Brain microvascular endothelial cell (primary cell): ENCODE data around the gene WFIKKN1.

ENCODE experiments used
- DNase-seq: peaks from one replicate; pipeline ENCODE4 v3.0.0-alpha.2; 2020
- H3K27ac ChIP-seq: fragments of 250-450 bp; sonication (Bioruptor Pico); 2 replicates; pipeline ENCODE4 v1.5.1; 2020; ENCODE audit warnings: mild to moderate bottlenecking, moderate library complexity
- H3K27me3 ChIP-seq: fragments of 250-450 bp; sonication (Bioruptor Pico); replicated peaks from 2 replicates; pipeline ENCODE4 v1.5.1; 2020; ENCODE audit warnings: mild to moderate bottlenecking
- H3K36me3 ChIP-seq: fragments of 250-450 bp; sonication (Bioruptor Pico); replicated peaks from 2 replicates; pipeline ENCODE4 v1.5.1; 2020; ENCODE audit warnings: mild to moderate bottlenecking
- H3K4me3 ChIP-seq: 2 replicates; pipeline ENCODE4 v1.5.1; 2011; ENCODE audit warnings: low read depth, mild to moderate bottlenecking, control low read depth, low read length, moderate library complexity
- in situ Hi-C: cut with HindIII; loops from 2 replicates; pipeline ENCODE4 v1.10.0; 2017; ENCODE audit warnings: low sequenced_read_pairs, low pct_ligation_motif_present
- TF ChIP-seq, protein P1 (sequence below): IDR thresholded peaks from 2 replicates; pipeline ENCODE4 v1.5.1; 2011; ENCODE audit warnings: low read depth, mild to moderate bottlenecking, moderate library complexity, low read length, control low read depth, inconsistent platforms; ENCODE audit errors: missing control alignments

The WFIKKN1 gene

DNA sequence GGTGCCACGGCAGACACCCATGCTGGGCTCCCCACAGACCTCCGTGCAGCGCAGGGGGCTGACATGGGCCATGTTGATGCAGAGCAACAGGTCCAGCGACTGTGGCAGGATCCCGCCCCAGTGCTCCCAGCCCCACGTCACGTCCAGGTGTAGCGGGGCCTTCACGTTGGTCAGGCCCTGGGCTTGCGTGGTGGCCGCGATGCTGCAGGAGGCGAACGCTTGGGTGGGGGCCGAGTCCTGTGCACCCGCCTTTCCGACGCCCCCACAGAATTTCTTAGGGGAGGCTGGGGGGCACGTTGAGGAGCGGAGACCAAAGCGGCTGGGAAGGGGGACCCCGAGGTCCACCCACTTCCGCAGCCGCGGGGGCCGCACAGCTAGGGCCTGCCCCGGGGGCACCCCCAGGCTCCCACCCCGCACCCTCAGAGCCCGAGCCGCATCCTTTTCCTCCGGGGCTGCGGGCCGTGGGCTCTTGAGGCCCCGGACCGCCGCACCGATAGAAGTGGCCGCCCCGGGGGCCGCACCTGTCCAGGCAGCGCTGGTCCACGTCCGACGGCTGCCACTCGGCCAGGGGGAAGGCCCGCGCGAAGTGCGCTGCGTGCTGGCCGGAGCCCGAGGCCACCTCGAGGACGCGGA, 4.9 kb downstream of the WFIKKN1 start:
- in situ Hi-C loops = no loop called here
- peak overlapping the region; percentile 61 for H3K27ac ChIP-seq
- H3K36me3 ChIP-seq = peaks cover 9% of the 10 kb centered on the region
- peak overlapping the region; percentile 81 for H3K4me3 ChIP-seq
- DNase-seq = no peak
- TF ChIP-seq, protein P1, sequence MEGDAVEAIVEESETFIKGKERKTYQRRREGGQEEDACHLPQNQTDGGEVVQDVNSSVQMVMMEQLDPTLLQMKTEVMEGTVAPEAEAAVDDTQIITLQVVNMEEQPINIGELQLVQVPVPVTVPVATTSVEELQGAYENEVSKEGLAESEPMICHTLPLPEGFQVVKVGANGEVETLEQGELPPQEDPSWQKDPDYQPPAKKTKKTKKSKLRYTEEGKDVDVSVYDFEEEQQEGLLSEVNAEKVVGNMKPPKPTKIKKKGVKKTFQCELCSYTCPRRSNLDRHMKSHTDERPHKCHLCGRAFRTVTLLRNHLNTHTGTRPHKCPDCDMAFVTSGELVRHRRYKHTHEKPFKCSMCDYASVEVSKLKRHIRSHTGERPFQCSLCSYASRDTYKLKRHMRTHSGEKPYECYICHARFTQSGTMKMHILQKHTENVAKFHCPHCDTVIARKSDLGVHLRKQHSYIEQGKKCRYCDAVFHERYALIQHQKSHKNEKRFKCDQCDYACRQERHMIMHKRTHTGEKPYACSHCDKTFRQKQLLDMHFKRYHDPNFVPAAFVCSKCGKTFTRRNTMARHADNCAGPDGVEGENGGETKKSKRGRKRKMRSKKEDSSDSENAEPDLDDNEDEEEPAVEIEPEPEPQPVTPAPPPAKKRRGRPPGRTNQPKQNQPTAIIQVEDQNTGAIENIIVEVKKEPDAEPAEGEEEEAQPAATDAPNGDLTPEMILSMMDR = no peak
- H3K27me3 ChIP-seq = no peaks in the 10 kb centered on the region

DNA sequence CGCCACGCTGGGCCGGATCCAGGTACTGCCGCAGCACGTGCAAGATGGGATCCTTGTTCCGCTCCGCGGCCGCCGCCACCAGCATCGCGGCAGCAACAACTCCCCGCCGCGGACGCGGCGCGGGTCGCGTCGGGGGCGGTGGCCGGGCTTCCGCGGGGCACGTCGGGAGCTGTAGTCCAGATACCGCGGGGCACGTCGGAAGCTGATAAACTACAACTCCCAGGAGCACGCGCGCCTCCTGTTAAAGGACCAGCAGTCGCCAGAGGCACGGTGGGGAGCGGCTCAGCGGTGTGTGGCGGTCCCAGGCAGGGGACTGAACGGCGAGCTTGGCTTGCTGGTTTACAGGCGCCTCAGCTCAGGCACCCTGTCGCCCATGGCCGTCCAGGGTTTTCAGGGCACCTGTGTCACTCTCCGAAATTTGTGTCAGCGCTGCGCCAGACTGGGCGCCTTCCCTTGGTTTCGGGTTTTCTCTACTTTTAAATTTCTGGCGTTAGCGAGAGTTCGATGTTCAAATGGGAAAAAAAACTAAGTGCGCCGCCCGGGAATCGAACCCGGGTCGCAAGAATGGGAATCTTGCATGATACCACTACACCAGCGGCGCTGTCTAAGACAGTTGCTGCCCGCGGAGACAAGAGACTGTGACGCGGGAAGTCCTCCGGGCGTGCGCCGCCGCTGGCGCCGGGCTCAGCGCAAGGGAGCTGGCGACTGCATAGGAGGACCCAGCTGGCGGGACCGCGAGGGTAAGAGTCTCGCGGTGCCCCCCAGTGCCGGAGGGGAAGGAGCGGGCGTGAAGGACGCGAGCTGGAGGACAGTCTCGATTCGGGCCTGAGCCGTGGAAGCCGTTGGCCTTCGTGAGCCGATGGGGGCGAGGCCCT, 5.7 kb downstream of the WFIKKN1 start, which contains the start of gene METTL26:
TSS of gene METTL26 (minus strand) at position 100 of the 875 bp plus-strand sequence. CDS start at position 85, 15 bp downstream.
- TF ChIP-seq, protein P1 = no peak
- in situ Hi-C loops = no loop called here
- Histone ChIP-seq H3K27ac (peak within 1 kb of the TSS; percentile 61), H3K36me3 (peaks cover 9% of the 10 kb centered on the region), H3K27me3 (no peaks in the 10 kb centered on the region), H3K4me3 (peak within 1 kb of the TSS; percentile 81)
- DNase-seq = peak; percentile 91

DNA sequence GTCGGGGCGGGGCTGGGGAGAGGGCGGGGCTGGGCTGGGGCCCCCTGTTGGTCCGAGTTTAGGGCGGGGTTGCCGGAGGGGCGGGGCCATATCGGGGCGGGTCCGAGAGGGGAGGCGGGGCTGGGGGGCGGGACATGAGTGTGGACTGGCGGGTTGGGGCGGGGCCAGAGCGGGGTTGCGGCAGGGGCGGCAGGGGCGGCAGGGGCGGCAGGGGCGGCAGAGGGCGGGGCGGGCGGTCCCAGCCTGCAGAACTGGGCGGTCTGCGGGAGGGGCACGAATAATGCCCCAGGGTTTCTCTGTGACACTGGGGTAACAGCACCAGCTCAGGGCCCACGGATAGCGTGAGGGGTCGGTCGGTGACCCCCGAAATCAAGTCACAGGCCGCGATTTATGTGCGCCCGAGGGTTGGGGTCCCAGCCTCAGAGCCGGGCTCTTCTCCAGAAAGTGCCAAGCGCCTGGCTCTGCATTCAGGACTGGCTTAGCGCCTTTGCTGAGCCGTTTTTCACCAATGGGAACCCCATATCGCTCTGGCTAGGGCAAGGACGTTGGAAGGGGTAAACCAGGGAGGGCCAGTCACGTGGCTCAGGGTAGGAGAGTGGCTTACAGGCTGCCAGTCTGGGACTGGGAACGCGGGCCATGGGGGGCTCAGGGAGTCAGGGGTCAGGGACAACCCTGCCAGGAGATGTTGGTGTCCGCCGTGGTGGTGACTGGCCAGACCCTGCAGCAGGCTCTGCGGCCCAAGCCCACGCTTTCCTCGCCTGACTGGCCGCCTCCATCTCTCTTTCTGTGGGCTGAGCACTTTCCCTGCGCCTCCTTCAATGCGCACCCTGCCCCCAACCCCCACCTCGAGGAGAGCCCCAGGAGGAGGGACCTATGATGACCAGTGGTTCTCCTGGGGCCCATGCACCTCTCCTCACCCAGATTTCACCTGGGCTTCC, 6.6 kb downstream of the WFIKKN1 start:
- DNase-seq = peak; percentile 73
- Histone ChIP-seq H3K4me3 (peak overlapping the region; percentile 81), H3K27me3 (no peaks in the 10 kb centered on the region), H3K27ac (no peak overlapping the region), H3K36me3 (peaks cover 9% of the 10 kb centered on the region)
- TF ChIP-seq, protein P1 = no peak
- in situ Hi-C loops = no loop called here

DNA sequence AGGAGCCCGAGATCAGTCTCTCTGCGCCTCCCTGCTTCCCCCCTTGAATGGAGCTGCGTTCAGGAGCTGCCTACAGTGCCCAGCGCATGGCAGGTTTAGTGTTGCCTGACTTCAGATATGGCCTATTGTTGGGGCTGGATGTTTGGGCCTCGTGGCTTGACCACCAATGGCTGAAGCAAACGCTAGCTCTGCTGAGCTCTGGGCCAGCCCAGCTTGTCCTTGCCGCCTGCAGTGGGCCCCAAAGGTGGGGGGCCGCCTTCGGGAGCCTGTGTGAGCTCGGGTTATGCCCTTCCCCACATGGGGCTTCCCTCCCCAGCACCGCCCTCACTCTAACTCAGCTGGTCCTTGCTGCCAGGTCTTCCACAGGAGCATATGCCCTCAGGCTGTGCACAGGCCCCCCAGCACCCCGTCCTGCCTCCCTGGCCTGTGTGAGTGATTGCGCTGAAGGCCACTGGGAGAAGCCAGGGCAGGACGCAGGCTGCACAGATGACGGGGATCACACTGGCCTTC, 7.3 kb downstream of the WFIKKN1 start:
- in situ Hi-C loops = no loop called here
- DNase-seq = no peak
- H3K4me3 ChIP-seq = no peak overlapping the region

DNA sequence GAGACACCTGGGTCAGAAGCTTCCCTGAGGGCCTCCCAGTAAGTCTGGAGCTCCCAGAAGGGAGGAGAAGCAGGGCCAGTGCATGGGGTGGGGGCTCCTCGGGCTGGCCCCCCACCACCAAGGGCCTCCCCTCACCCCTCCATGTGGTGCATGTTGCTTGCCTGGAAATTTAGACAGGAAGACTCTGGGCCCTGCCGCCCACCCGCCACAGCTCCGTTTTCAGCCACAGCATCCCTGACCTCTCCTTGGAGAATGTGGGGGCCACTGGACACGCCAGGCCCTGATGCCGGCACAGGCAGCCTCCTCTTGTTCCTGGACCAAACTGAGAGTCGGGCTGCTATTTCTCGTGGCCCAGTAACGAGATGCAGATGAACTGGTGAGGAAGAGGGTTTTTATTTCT, 8.1 kb downstream of the WFIKKN1 start:
- H3K27me3 ChIP-seq = no peaks in the 10 kb centered on the region
- DNase-seq = no peak
- no peak overlapping the region for H3K4me3 ChIP-seq
- TF ChIP-seq, protein P1 = no peak
- in situ Hi-C loops = no loop called here
- no peak overlapping the region for H3K27ac ChIP-seq
- H3K36me3 ChIP-seq = peaks cover 2% of the 10 kb centered on the region

More for the DNA sequence above, 7.3 kb downstream of the WFIKKN1 start:
- TF ChIP-seq, protein P1 = no peak
- H3K36me3 ChIP-seq = peaks cover 9% of the 10 kb centered on the region
- no peak overlapping the region for H3K27ac ChIP-seq
- H3K27me3 ChIP-seq = no peaks in the 10 kb centered on the region
